Endothelial cell of umbilical vein (primary cell): ENCODE results near the gene PARVA. TPM values are rescaled to one million over a fixed set of nuclear protein-coding genes. Genes with fewer than 3 reads are reported as not detected.

Source experiments
- BruUV-seq: library from RNA; stranded (reverse); fragments of 400-500 nt; replicated peaks from 2 replicates; lab custom pipeline; 2021; lab: Mats Ljungman, UMichigan
- CTCF ChIA-PET: fragments of 300-600, 350-600 bp; sonication (Branson Sonifier 250); formaldehyde crosslinking; loops from one replicate; lab custom pipeline; 2021; ENCODE audit warnings: antibody characterized with exemption, inconsistent platforms; lab: Charles Lee
- POLR2A ChIA-PET: fragments of 300-600, 350-600 bp; sonication (Branson Sonifier 250); formaldehyde crosslinking; loops from one replicate; lab custom pipeline; 2021; ENCODE audit warnings: antibody characterized with exemption, inconsistent platforms; lab: Charles Lee
- DNase-seq: peaks from one replicate; pipeline ENCODE4 v3.0.0-alpha.2; 2011; ENCODE audit warnings: low read depth, low spot score
- FAIRE-seq: peaks from 2 replicates; lab custom pipeline; 2011; peaks lifted over from hg19 to GRCh38; lab: Jason Lieb, UNC
- H2AFZ ChIP-seq: 2 replicates; pipeline ENCODE4 v1.6.0; 2012; ENCODE audit warnings: low read depth, low read length, control low read depth, inconsistent platforms
- H3K27ac ChIP-seq: 2 replicates; pipeline ENCODE4 v1.5.1; 2011; ENCODE audit warnings: low read depth, mild to moderate bottlenecking, control low read depth, low read length, moderate library complexity; ENCODE audit not compliant: insufficient read depth
- H3K27me3 ChIP-seq, 2 experiments: 2 replicates each; pipeline versions ENCODE4 v1.6.0 to v1.6.1; 2011; ENCODE audit warnings: low read length in 2 of 2, mixed read lengths in 1 of 2; ENCODE audit not compliant: control insufficient read depth in 2 of 2, insufficient read depth in 2 of 2
- H3K36me3 ChIP-seq, 2 experiments: 2 replicates in 1 of 2; 3 replicates in 1 of 2; pipeline ENCODE4 v1.5.1; 2011; ENCODE audit warnings: low read length in 2 of 2, mild to moderate bottlenecking in 1 of 2, moderate library complexity in 1 of 2; ENCODE audit not compliant: control insufficient read depth in 2 of 2, insufficient read depth in 2 of 2; ENCODE audit errors: extremely low read depth in 1 of 2
- H3K4me1 ChIP-seq: 3 replicates; pipeline ENCODE4 v1.5.1; 2011; ENCODE audit warnings: mild to moderate bottlenecking, low read length; ENCODE audit not compliant: control insufficient read depth, insufficient read depth; ENCODE audit errors: extremely low read depth
- H3K4me2 ChIP-seq: 2 replicates; pipeline ENCODE4 v1.6.1; 2011; ENCODE audit warnings: low read length, control low read depth, mixed read lengths; ENCODE audit not compliant: insufficient read depth
- H3K4me3 ChIP-seq, 3 experiments: fragments of 200-600 bp in 1 of 3; sonication (generic), shearing (Covaris generic) in 1 of 3; replicated peaks in 1 of 3; 2 replicates each; pipeline ENCODE4 v1.5.1; 2011 to 2016; ENCODE audit warnings: control low read depth in 3 of 3, low read length in 3 of 3, mild to moderate bottlenecking in 2 of 3, inconsistent platforms in 1 of 3, low read depth in 1 of 3, moderate library complexity in 1 of 3; ENCODE audit not compliant: insufficient read depth in 1 of 3
- H3K79me2 ChIP-seq: 2 replicates; pipeline ENCODE4 v1.6.0; 2012; ENCODE audit warnings: low read length, inconsistent platforms; ENCODE audit not compliant: control insufficient read depth, insufficient read depth
- H3K9ac ChIP-seq: replicated peaks from 2 replicates; pipeline ENCODE3; 2011; ENCODE audit warnings: low read length, control low read depth; ENCODE audit not compliant: insufficient read depth; ENCODE audit errors: extremely low read depth
- H3K9me1 ChIP-seq: replicated peaks from 3 replicates; pipeline ENCODE4 v1.6.0; 2011; ENCODE audit warnings: mild to moderate bottlenecking, low read length; ENCODE audit not compliant: control insufficient read depth, insufficient read depth; ENCODE audit errors: extremely low read depth
- H3K9me3 ChIP-seq: replicated peaks from 2 replicates; pipeline ENCODE4 v1.5.1; 2012; ENCODE audit warnings: low read length, inconsistent platforms; ENCODE audit not compliant: control insufficient read depth, insufficient read depth
- H4K20me1 ChIP-seq: replicated peaks from 2 replicates; pipeline ENCODE3; 2011; ENCODE audit warnings: mild to moderate bottlenecking, low read length; ENCODE audit not compliant: control insufficient read depth, insufficient read depth; ENCODE audit errors: extremely low read depth
- EZH2 ChIP-seq: IDR thresholded peaks from 2 replicates; pipeline ENCODE4 v1.6.1; 2012; ENCODE audit warnings: borderline replicate concordance, low read depth, mild to moderate bottlenecking, moderate library complexity, low read length, inconsistent platforms; ENCODE audit not compliant: severe bottlenecking
- FOS ChIP-seq: IDR thresholded peaks from 2 replicates; pipeline ENCODE4 v1.6.1; 2011; ENCODE audit warnings: mild to moderate bottlenecking, low read length, moderate library complexity, borderline replicate concordance; ENCODE audit not compliant: insufficient read depth
- GATA2 ChIP-seq: IDR thresholded peaks from 2 replicates; pipeline ENCODE4 v1.7.0; 2011; ENCODE audit warnings: low read depth, mild to moderate bottlenecking, moderate library complexity, mixed read lengths, low read length; ENCODE audit not compliant: insufficient read length, insufficient read depth
- JUN ChIP-seq: IDR thresholded peaks from 2 replicates; pipeline ENCODE4 v1.6.1; 2011; ENCODE audit warnings: borderline replicate concordance, low read depth; ENCODE audit not compliant: insufficient read length, insufficient read depth
- MYC ChIP-seq: IDR thresholded peaks from one replicate; pipeline ENCODE4 v1.6.1; 2011; ENCODE audit warnings: mild to moderate bottlenecking, low read depth, low read length
- POLR2A ChIP-seq: IDR thresholded peaks from 2 replicates; pipeline ENCODE4 v1.6.1; 2012; ENCODE audit warnings: low read depth, mild to moderate bottlenecking, control low read depth, low read length
- POLR2AphosphoS5 ChIP-seq: IDR thresholded peaks from 2 replicates; pipeline ENCODE4 v1.6.1; 2012; ENCODE audit warnings: low read depth, mild to moderate bottlenecking, control low read depth, low read length, moderate library complexity; ENCODE audit not compliant: insufficient read depth
- dilution Hi-C: fragments of 300-500 bp; cut with MboI; formaldehyde crosslinking; loops from one replicate; pipeline ENCODE4 v1.15.0; 2019; ENCODE audit warnings: low sequenced_read_pairs; ENCODE audit not compliant: extremely low pct_ligation_motif_present
- intact Hi-C: fragments of 100-400 bp; cut with micrococcal nuclease; formaldehyde crosslinking; loops from one replicate; pipeline ENCODE4 v1.10.0; 2022
- polyA plus RNA-seq, 4 experiments: library from polyadenylated mRNA; depleted of rRNA in 3 of 4; stranded (reverse) in 3 of 4; unstranded in 1 of 4; fragments of >200 nt; gene quantifications; 2 replicates each; pipeline versions ENCODE4 v1.2.1 to v1.2.3, GENCODE V29; 2011 to 2012; ENCODE audit warnings: missing spikeins in 1 of 4
- total RNA-seq: library from RNA; stranded (reverse); gene quantifications from 2 replicates; pipeline ENCODE4 v1.2.3, GENCODE V29; 2021
- TF ChIP-seq, protein P1 (sequence below): IDR thresholded peaks from 2 replicates; pipeline ENCODE4 v1.6.1; 2011; ENCODE audit not compliant: insufficient read depth, insufficient read length
- TF ChIP-seq, protein P2 (sequence below), 2 donors: IDR thresholded peaks; 1 replicate in 1 of 2; 2 replicates in 1 of 2; pipeline ENCODE4 v1.5.1; 2011; ENCODE audit warnings: low read length in 2 of 2, mild to moderate bottlenecking in 2 of 2, moderate library complexity in 2 of 2, control low read depth in 1 of 2, inconsistent platforms in 1 of 2, low read depth in 1 of 2; ENCODE audit not compliant: insufficient read depth in 1 of 2; ENCODE audit errors: extremely low read depth in 1 of 2

Gene PARVA
- total and polyA plus RNA-seq, 2 donors (not counting 3 experiments of a cell fraction or from before 2014, with no cell fraction given), result 40.6 to 104 TPM

DNA sequence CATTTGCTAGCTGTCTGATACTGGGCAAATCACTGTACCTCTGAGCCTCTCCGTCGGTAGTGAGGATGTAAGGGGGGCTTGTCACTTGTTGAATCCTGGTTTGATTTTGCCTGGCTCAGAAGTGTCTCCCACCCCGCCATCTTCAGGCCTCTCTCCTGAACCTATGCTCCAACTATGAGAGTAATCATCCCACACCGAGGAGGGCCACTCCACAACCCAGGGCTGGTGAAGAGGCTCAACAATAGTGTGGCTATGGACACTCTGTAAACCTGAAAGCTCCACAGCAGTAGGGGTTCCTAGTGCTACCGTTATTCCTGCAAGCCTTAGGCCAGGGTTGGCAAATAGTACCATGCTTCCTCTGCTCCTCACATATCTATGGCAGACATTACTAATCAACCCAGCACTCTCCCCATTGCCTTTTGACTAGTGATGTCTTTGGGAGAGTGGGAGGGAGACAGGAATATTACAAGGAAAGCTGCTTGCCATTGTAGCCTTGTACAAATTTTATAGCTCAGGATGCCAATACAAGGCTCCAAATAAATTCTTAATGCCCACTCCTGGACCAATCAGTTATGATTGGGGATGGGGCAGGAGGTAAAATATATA, 162.8 kb downstream of the PARVA start:
- no peaks in the 10 kb centered on the region for H3K27me3 ChIP-seq
- POLR2A ChIA-PET, result no interaction called here
- dilution Hi-C loops, result no loop called here

DNA sequence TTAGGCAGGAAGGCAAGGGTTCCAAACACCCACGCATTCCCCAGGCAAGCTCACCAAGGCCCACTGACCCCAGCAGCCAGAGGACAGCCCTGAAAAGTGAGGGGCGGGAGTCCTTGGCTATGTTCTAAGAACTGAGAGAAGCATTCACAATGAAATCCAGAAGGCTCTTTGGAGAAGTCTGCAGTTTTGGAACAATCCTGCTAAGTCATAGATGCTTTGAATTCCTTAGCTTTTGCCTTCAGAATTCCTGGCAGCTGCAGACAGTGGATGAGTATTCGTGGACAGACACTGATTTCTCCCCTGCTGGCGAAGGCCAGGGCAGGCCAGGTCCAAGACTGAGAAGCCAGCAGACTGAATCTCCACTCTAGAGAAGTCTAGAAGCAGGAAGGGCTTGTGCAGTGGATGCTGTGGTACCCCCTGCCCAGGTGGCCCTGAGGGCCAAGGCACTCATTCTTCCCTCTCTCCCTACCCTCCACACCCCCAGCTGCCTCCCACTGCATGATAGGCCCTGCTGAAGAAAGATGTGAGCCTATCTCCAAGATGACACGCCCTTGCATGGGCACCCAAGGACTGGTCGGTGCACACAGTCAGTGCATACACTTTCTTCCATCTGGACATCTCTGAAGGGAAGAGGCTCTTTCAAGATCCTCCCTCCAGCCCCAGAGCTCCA, 163.7 kb downstream of the PARVA start:
- Histone ChIP-seq H3K79me2 (no peaks in the 10 kb centered on the region), H3K4me3 (no peak overlapping the region), H3K9me1 (no peaks in the 10 kb centered on the region), H3K27ac (no peak overlapping the region), H3K27me3 (no peaks in the 10 kb centered on the region), H3K9me3 (no peaks in the 10 kb centered on the region), H3K4me2 (no peak overlapping the region), H4K20me1 (no peaks in the 10 kb centered on the region), H3K36me3 (no peaks in the 10 kb centered on the region), H3K4me1 (peaks cover 11% of the 10 kb centered on the region), H3K9ac (no peak overlapping the region), H2AFZ (no peak overlapping the region)
- FAIRE-seq (peak; percentile 12), DNase-seq (no peak)
- intact Hi-C loops, result no loop called here
- TF ChIP-seq, protein P1, sequence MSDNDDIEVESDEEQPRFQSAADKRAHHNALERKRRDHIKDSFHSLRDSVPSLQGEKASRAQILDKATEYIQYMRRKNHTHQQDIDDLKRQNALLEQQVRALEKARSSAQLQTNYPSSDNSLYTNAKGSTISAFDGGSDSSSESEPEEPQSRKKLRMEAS, result no peak
- TF ChIP-seq, protein P2, sequence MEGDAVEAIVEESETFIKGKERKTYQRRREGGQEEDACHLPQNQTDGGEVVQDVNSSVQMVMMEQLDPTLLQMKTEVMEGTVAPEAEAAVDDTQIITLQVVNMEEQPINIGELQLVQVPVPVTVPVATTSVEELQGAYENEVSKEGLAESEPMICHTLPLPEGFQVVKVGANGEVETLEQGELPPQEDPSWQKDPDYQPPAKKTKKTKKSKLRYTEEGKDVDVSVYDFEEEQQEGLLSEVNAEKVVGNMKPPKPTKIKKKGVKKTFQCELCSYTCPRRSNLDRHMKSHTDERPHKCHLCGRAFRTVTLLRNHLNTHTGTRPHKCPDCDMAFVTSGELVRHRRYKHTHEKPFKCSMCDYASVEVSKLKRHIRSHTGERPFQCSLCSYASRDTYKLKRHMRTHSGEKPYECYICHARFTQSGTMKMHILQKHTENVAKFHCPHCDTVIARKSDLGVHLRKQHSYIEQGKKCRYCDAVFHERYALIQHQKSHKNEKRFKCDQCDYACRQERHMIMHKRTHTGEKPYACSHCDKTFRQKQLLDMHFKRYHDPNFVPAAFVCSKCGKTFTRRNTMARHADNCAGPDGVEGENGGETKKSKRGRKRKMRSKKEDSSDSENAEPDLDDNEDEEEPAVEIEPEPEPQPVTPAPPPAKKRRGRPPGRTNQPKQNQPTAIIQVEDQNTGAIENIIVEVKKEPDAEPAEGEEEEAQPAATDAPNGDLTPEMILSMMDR (IDR thresholded peaks at IDR 0.05; ENCODE audit: extremely low read depth in 1 of 2, insufficient read depth in 1 of 2, low read depth in 1 of 2, low read length in 2 of 2), result no peak
- TF ChIP-seq GATA2 (no peak), FOS (no peak), POLR2A (no peak), EZH2 (no peak), JUN (no peak), POLR2AphosphoS5 (no peak), MYC (no peak)
- dilution Hi-C loops, result no loop called here
- BruUV-seq, result no TSS peak
- ChIA-PET POLR2A (no interaction called here), CTCF (interaction anchor here (2.1 kb wide), 1 partner anchor 210 kb away, joined by 5 read pairs; no protein-coding TSS in a partner anchor)

More for the DNA sequence above, 162.8 kb downstream of the PARVA start:
- BruUV-seq, result no TSS peak
- intact Hi-C loops, result no loop called here
- no peaks in the 10 kb centered on the region for H3K9me1 ChIP-seq
- TF ChIP-seq POLR2A (peak; percentile 4), JUN (no peak)
- H3K9ac ChIP-seq, result peak overlapping the region; percentile 8
- peak overlapping the region; percentile 15 for H2AFZ ChIP-seq
- H3K36me3 ChIP-seq, result no peaks in the 10 kb centered on the region
- CTCF ChIA-PET, result interaction anchor here (1.7 to 2.1 kb wide), 3 partner anchors 15 to 209 kb away, joined by 4 to 5 read pairs (median 4); partner anchors contain the start of gene TEAD1
- FAIRE-seq (no peak), DNase-seq (no peak)
- no peak overlapping the region for H3K4me3 ChIP-seq
- H4K20me1 ChIP-seq, result no peaks in the 10 kb centered on the region
- peaks cover 11% of the 10 kb centered on the region for H3K4me1 ChIP-seq
- H3K27ac ChIP-seq, result peak overlapping the region; percentile 70
- no peak overlapping the region for H3K4me2 ChIP-seq
- no peaks in the 10 kb centered on the region for H3K79me2 ChIP-seq
- H3K9me3 ChIP-seq, result no peaks in the 10 kb centered on the region
